Left lung (tissue), 10 donors: ENCODE measurements around the gene OPA1. TPM values are rescaled to one million over a fixed set of nuclear protein-coding genes. Genes with fewer than 3 reads are reported as not detected.

ENCODE experiments used
- ATAC-seq: fragments of 200-7000 bp; cut with Tn5 transposase; one replicate; pipeline ENCODE4 v1.9.1; 2020; ENCODE audit warnings: moderate library complexity
- DNase-seq, 4 donors: peaks; one replicate each; pipeline ENCODE4 v3.0.0-alpha.2; 2013 to 2020
- H3K27ac ChIP-seq, 2 donors: fragments of 200-600 bp; sonication (generic) in 1 of 2; one replicate each; pipeline versions ENCODE4 v1.5.0 to v1.8.0; 2020 to 2021
- H3K27me3 ChIP-seq, 2 donors: fragments of 200-600 bp; sonication (generic) in 1 of 2; one replicate each; pipeline versions ENCODE4 v1.5.0 to v1.8.0; 2020 to 2021
- H3K36me3 ChIP-seq, 2 donors: fragments of 200-600 bp; sonication (generic) in 1 of 2; one replicate each; pipeline versions ENCODE4 v1.5.0 to v1.8.0; 2020 to 2021
- H3K4me1 ChIP-seq, 2 donors: fragments of 200-600 bp; one replicate each; pipeline ENCODE4 v1.8.0; 2021
- H3K4me3 ChIP-seq, 2 donors: fragments of 200-600 bp; sonication (generic) in 1 of 2; one replicate each; pipeline versions ENCODE4 v1.5.0 to v1.8.0; 2020 to 2021; ENCODE audit warnings: mild to moderate bottlenecking in 1 of 2
- H3K9me3 ChIP-seq, 2 donors: fragments of 200-600 bp; sonication (generic) in 1 of 2; one replicate each; pipeline versions ENCODE4 v1.5.0 to v1.8.0; 2020 to 2021
- CTCF ChIP-seq, 2 donors: fragments of 200-600 bp; sonication (generic) in 1 of 2; IDR thresholded peaks; one replicate each; pipeline versions ENCODE4 v1.5.0 to v1.8.0; 2021; ENCODE audit warnings: antibody characterized with exemption in 2 of 2
- intact Hi-C, 2 donors: fragments of 100-400 bp; cut with DNase I; formaldehyde crosslinking; loops; one replicate each; pipeline versions ENCODE4 v1.11.2 to v1.14.2; 2022
- polyA plus RNA-seq, 6 donors: library from polyadenylated mRNA; unstranded; fragments of 120-200 nt; gene quantifications; one replicate each; pipeline ENCODE4 v1.2.1, GENCODE V29; 2013; ENCODE audit not compliant: insufficient read length in 6 of 6
- total RNA-seq, 2 donors: library from RNA; stranded (reverse); fragmentation: NEBNext Ultra II Directional; extraction: Animal tissue kit (Norgen Biotek cat#: 25700); gene quantifications; one replicate each; pipeline ENCODE4 v1.2.1, GENCODE V29; 2021
- donor health status: DM: no; HTN: yes; CAD: no.
- donor health status: DM: no; HTN: no; CAD: no.

The OPA1 gene
- total and polyA plus RNA-seq, 8 donors: 45.3 to 64.9 (median 57.9) TPM

- ATAC-seq (no peak), DNase-seq (no peak)
- intact Hi-C loops: no loop called here
- no peaks in the 10 kb centered on the region for H3K27me3 ChIP-seq
- H3K9me3 ChIP-seq: no peaks in the 10 kb centered on the region
- H3K4me1 ChIP-seq: no peaks in the 10 kb centered on the region
- H3K36me3 ChIP-seq: no peaks in the 10 kb centered on the region
- no peak for TF ChIP-seq CTCF (IDR thresholded peaks at IDR 0.05)
- H3K4me3 ChIP-seq: no peak overlapping the region
- no peak overlapping the region for H3K27ac ChIP-seq
These were observed 115.3 kb downstream of the OPA1 start for GRCh38 chr3:193708270-193708669.

- TF ChIP-seq CTCF (IDR thresholded peaks at IDR 0.05): no peak
- Histone ChIP-seq H3K36me3 (no peaks in the 10 kb centered on the region), H3K27me3 (no peaks in the 10 kb centered on the region), H3K27ac (no peak overlapping the region), H3K4me3 (no peak overlapping the region), H3K4me1 (no peaks in the 10 kb centered on the region), H3K9me3 (peaks cover 0 to 14% of the 10 kb centered on the region in 2 donors)
- intact Hi-C loops: no loop called here
- ATAC-seq (no peak), DNase-seq (no peak)
These were observed 117.5 kb downstream of the OPA1 start for GRCh38 chr3:193710286-193711165.

- Histone ChIP-seq H3K4me1 (peaks cover 0 to 2% of the 10 kb centered on the region in 2 donors), H3K27me3 (no peaks in the 10 kb centered on the region), H3K36me3 (no peaks in the 10 kb centered on the region), H3K9me3 (peaks cover 0 to 14% of the 10 kb centered on the region in 2 donors), H3K27ac (no peak overlapping the region), H3K4me3 (no peak overlapping the region)
- no peak for ATAC-seq
- intact Hi-C loops: no loop called here
- DNase-seq: no peak
- no peak for TF ChIP-seq CTCF (IDR thresholded peaks at IDR 0.05)
These were observed 118.1 kb downstream of the OPA1 start for GRCh38 chr3:193711166-193711485.

GRCh38 chr3:193711523-193711963 lies 118.5 kb downstream of the OPA1 start:
- no peak overlapping the region for H3K27ac ChIP-seq
- H3K4me1 ChIP-seq: peaks cover 0 to 6% of the 10 kb centered on the region in 2 donors
- intact Hi-C loops: no loop called here
- H3K9me3 ChIP-seq: peaks cover 0 to 14% of the 10 kb centered on the region in 2 donors
- no peak overlapping the region for H3K4me3 ChIP-seq
- no peaks in the 10 kb centered on the region for H3K36me3 ChIP-seq
- no peak for TF ChIP-seq CTCF (IDR thresholded peaks at IDR 0.05)
- ATAC-seq: no peak
- no peaks in the 10 kb centered on the region for H3K27me3 ChIP-seq
- no peak for DNase-seq

GRCh38 chr3:193711964-193712598 lies 119.1 kb downstream of the OPA1 start:
- peak in 1 of 4 donors; percentile 14 for DNase-seq
- H3K4me1 ChIP-seq: peaks cover 0 to 7% of the 10 kb centered on the region in 2 donors
- no peaks in the 10 kb centered on the region for H3K27me3 ChIP-seq
- ATAC-seq: no peak
- H3K36me3 ChIP-seq: no peaks in the 10 kb centered on the region
- H3K27ac ChIP-seq: no peak overlapping the region
- no peak overlapping the region for H3K4me3 ChIP-seq
- H3K9me3 ChIP-seq: peaks cover 0 to 14% of the 10 kb centered on the region in 2 donors
- intact Hi-C loops: no loop called here
- TF ChIP-seq CTCF (IDR thresholded peaks at IDR 0.05): no peak
